HG02642 (cell line): ENCODE data around the gene PCLO.
A peak's percentile ranks its signal among the peaks of the same experiment; 100 is the strongest.

Source experiments
- ATAC-seq: cut with Tn5 transposase; IDR thresholded peaks from one replicate; pipeline ENCODE4 v1.9.1; 2021; ENCODE audit warnings: mild to moderate bottlenecking; ENCODE audit not compliant: unreplicated experiment, poor library complexity

Gene PCLO

DNA sequence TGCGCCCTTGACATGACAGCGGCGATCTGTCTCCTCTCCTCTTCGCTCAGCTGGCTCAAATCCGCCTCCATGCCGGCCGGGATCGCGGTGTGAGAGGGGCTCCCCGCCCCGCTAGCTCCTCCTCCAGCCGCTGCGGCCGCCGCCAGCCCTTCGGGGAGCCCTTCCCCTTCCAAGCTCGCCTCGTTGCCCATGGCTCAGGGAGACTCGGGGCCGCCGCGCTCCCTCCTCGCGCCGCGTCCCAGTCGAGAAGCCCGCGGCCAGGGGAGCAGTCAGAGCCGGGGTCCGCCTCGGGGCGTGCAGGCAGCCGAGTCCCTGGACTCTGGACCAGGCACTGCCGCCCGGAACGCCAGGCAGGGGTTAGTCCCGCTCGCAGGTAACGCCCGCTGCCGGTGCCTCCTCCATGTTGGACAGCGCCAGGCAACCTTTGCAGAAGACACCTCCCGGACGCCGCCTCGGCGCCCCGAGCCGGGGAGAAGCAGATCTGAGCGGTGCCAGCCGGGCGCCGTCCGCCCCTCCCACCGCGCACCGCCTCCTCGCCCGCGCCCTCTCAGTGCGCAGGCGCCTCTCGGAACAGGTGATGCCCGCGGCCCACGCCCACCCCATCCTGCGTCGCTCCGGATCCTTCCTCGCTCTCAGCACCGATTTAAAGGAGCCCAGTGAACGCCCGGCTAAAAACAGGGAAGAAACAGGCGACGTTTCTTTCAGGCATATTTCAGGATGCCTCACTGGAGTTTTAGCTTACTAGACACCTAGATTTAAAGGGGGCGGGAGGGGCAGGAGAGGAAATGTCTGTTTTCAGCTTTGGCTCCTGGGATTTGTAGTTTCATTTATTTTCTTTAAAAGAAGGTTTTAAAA lies at the start of gene PCLO:
Gene PCLO, minus strand, starts transcription at position 483 of the 855 bp plus-strand sequence. Its CDS starts 292 bp downstream, at position 191.
- ATAC-seq = peak; percentile 96

- no peak for ATAC-seq
Measured at GRCh38 chr7:83211685-83212084, 49.0 kb upstream of the PCLO start.

DNA sequence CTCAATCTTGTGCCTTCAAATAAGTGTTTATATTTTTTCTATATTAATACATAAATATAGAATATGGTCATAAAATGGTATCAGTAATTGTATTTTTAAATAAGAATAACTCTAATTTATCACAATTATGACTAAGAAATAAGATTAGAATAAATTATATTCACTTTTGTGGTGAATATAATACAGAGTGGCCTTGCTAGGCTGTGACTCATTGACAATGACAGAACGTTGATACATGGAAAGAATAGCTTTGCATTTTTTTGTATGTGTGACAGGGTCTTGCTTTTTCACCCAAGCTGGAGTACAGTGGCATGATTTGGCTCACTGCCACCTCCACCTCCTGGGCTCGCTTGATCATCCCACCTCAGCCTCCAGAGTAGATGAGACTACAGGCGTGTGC lies 47.8 kb upstream of the PCLO start:
- ATAC-seq = no peak

- no peak for ATAC-seq
Measured at GRCh38 chr7:83204715-83205114, 42.0 kb upstream of the PCLO start.

GRCh38 chr7:83201355-83201754 lies 38.7 kb upstream of the PCLO start:
- ATAC-seq = no peak

GRCh38 chr7:83190659-83191389 lies 28.1 kb upstream of the PCLO start:
- ATAC-seq = no peak

- ATAC-seq = no peak
Measured at GRCh38 chr7:83178796-83179195, 16.1 kb upstream of the PCLO start.

GRCh38 chr7:83178066-83178465 lies 15.4 kb upstream of the PCLO start:
- no peak for ATAC-seq

- no peak for ATAC-seq
Measured at GRCh38 chr7:83173664-83174063, 11.0 kb upstream of the PCLO start.

GRCh38 chr7:83166781-83167180 lies 4.1 kb upstream of the PCLO start:
- ATAC-seq = no peak

GRCh38 chr7:83161899-83162401 lies 734 bp downstream of the PCLO start:
- ATAC-seq = peak; percentile 27

- ATAC-seq = no peak
Measured at GRCh38 chr7:83161186-83161585, 1.5 kb downstream of the PCLO start.

DNA sequence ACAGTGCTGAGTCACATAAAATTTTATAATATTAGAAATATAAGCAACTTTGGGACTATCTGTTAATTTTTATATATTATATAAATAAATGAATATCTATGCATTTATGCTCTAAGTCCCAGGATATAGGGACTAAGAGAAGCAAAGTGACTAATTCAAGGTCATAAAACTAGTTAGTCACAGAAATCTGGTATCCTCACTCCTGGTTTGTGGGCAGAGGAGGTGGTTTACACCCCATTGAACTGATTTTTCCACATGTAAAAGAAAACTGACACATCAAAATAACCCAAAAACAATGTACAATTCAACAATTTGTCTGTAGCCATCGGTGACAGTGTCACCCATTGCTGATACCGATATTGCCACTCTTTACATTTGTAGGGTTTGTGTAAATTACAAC lies 3.0 kb downstream of the PCLO start:
- no peak for ATAC-seq

DNA sequence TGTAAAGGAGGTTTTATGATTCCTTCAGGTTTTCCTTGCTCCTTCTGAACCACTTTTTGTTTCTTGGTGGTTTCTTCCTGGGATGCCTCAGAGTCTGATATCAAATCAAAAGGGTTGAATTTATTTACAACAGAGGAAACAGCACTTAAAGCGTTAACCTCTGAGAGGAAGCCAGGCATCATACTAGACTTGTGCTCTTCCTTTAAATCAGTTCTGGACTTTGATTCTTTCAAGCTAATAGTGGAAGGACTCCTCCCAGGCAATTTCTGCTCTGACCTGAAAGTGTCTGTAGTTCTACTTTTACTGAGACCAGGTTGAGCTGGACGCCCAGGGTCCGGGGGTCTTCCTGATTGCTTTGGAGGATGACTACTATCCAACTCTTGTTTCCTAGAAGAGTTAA lies 6.7 kb downstream of the PCLO start:
- ATAC-seq = no peak

GRCh38 chr7:83155407-83155806 lies 7.3 kb downstream of the PCLO start:
- no peak for ATAC-seq

DNA sequence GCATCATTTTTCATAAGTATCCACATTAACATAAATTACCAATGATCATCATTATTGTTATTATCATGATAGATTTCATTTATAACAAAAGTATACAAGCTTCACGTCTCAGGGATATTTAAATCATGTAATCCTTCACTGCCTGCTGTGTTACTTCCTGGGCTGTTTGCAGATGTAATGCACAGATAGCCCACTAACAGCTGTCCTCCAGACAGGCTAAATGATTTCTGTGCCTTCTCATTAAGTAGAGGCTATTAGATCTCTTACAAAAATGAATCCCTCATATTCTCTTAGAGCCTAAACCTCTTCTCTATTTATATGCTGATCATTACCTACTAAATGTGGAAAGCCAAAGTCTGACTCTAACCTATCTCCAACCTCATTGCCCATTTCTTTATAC lies 9.3 kb downstream of the PCLO start:
- no peak for ATAC-seq

DNA sequence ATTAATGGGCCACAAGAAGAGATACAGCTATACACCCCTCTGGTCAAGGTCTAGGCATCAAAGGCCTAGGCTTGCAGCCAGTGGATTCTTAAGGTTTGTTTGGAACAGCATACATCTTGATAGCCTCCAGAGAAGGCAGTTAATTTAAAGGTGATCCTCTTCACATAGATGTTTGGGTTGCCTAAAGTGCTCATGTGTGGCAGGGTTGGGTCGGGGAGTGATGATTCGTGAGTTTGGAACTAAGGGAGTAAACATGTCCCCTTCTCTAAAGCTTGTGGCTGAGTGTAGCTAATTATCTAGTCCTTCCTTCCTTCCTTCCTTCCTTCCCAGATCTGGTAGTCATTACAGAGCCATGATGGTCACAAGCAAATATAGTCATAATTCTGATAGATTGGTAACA lies 12.4 kb downstream of the PCLO start:
- no peak for ATAC-seq

- ATAC-seq = no peak
Measured at GRCh38 chr7:83149466-83149865, 13.2 kb downstream of the PCLO start.

GRCh38 chr7:83148776-83149175 lies 13.9 kb downstream of the PCLO start:
- ATAC-seq = no peak

- ATAC-seq = no peak
Measured at GRCh38 chr7:83143107-83143506, 19.6 kb downstream of the PCLO start.

DNA sequence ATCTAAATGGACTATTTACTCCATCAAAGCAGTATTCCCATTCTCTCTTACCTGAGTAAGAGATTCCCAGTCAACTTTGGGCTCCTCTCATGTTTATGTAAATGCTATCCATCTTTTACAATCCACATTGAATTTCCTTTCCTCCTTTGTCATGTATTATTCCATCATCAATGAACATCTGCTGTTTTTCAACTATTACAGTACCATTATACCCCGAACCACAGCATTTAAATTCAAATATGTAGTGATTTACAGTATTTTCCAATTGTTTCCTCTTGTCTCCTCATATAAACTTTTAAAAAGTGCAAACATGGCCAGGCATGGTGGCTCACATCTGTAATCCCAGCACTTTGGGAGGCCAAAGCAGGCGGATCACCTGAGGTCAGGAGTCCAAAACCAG lies 20.3 kb downstream of the PCLO start:
- ATAC-seq = no peak
